Mesendoderm (in vitro differentiated cells): ENCODE results near the gene PPFIBP1.

Source experiments
- DNase-seq: peaks from one replicate; pipeline ENCODE4 v3.0.0; 2013
- H2AK5ac ChIP-seq: 2 replicates; pipeline ENCODE4 v1.6.1; 2013; ENCODE audit warnings: low read length, inconsistent platforms
- H2BK120ac ChIP-seq: 2 replicates; pipeline ENCODE4 v1.6.1; 2013; ENCODE audit warnings: low read depth, mild to moderate bottlenecking, low read length, moderate library complexity, mixed read lengths
- H2BK15ac ChIP-seq: replicated peaks from 2 replicates; pipeline ENCODE4 v1.6.1; 2013; ENCODE audit warnings: low read depth, mild to moderate bottlenecking, moderate library complexity
- H2BK5ac ChIP-seq: 2 replicates; pipeline ENCODE4 v1.6.1; 2013; ENCODE audit warnings: low read length, inconsistent platforms
- H3K18ac ChIP-seq: 2 replicates; pipeline ENCODE4 v1.6.1; 2013; ENCODE audit warnings: mild to moderate bottlenecking, low read length, mixed read lengths
- H3K23ac ChIP-seq: one replicate; pipeline ENCODE4 v1.6.1; 2013; ENCODE audit warnings: low read length
- H3K27ac ChIP-seq: 2 replicates; pipeline ENCODE4 v1.5.1; 2013; ENCODE audit warnings: low read depth, mild to moderate bottlenecking, inconsistent platforms, low read length, moderate library complexity
- H3K27me3 ChIP-seq: 2 replicates; pipeline ENCODE4 v1.6.1; 2013; ENCODE audit warnings: low read length, control low read depth, mild to moderate bottlenecking, inconsistent platforms; ENCODE audit not compliant: insufficient read depth, poor library complexity
- H3K36me3 ChIP-seq: 2 replicates; pipeline ENCODE4 v1.6.1; 2013; ENCODE audit warnings: low read length, inconsistent platforms; ENCODE audit not compliant: control insufficient read depth, insufficient read depth
- H3K4ac ChIP-seq: one replicate; pipeline ENCODE4 v1.6.1; 2013; ENCODE audit warnings: low read depth, mild to moderate bottlenecking, low read length, moderate library complexity
- H3K4me1 ChIP-seq: 2 replicates; pipeline ENCODE4 v1.6.1; 2013; ENCODE audit warnings: low read depth, low read length, inconsistent platforms; ENCODE audit not compliant: control insufficient read depth
- H3K4me2 ChIP-seq: 2 replicates; pipeline ENCODE4 v1.6.1; 2013; ENCODE audit warnings: low read length
- H3K4me3 ChIP-seq: 2 replicates; pipeline ENCODE4 v1.5.1; 2013; ENCODE audit warnings: mild to moderate bottlenecking, low read length
- H3K56ac ChIP-seq: one replicate; pipeline ENCODE4 v1.6.1; 2013; ENCODE audit warnings: low read length
- H3K79me1 ChIP-seq: 2 replicates; pipeline ENCODE4 v1.6.1; 2013; ENCODE audit warnings: low read length, inconsistent platforms
- H3K79me2 ChIP-seq: 2 replicates; pipeline ENCODE4 v1.6.1; 2013; ENCODE audit warnings: mild to moderate bottlenecking, low read length; ENCODE audit not compliant: control insufficient read depth, insufficient read depth
- H3K9ac ChIP-seq: 2 replicates; pipeline ENCODE4 v1.6.1; 2013; ENCODE audit warnings: low read length, inconsistent platforms
- H4K5ac ChIP-seq: one replicate; pipeline ENCODE4 v1.6.1; 2013; ENCODE audit warnings: low read length
- H4K8ac ChIP-seq: one replicate; pipeline ENCODE4 v1.6.1; 2013; ENCODE audit warnings: low read depth, mild to moderate bottlenecking, control low read depth, low read length, moderate library complexity
- WGBS: extraction: QIAGEN DNeasy Blood & Tissue Kit; methylation state at CpG from one replicate; pipeline ENCODE4 v1.1.7; 2013; ENCODE audit warnings: low lambda C conversion rate, missing lambda C conversion rate; ENCODE audit not compliant: insufficient coverage; ENCODE audit errors: extremely low coverage; 5-methylcytosine and 5-hydroxymethylcytosine counted together

Gene PPFIBP1

GRCh38 chr12:27711967-27712366, 188.0 kb downstream of the PPFIBP1 start:
- no peak for DNase-seq
- H3K36me3 ChIP-seq: peaks cover 2% of the 10 kb centered on the region
- H3K79me1 ChIP-seq: peaks cover 15% of the 10 kb centered on the region
- WGBS: no CpG with 5 or more reads among the region's 2 CpGs
- H3K23ac ChIP-seq: no peak overlapping the region
- H3K79me2 ChIP-seq: peaks cover 29% of the 10 kb centered on the region
- no peak overlapping the region for H2BK120ac ChIP-seq
- no peak overlapping the region for H4K8ac ChIP-seq
- H3K56ac ChIP-seq: no peak overlapping the region
- no peaks in the 10 kb centered on the region for H3K27me3 ChIP-seq
- H3K27ac ChIP-seq: no peak overlapping the region
- no peak overlapping the region for H2AK5ac ChIP-seq
- H3K18ac ChIP-seq: no peak overlapping the region
- no peak overlapping the region for H3K9ac ChIP-seq
- H3K4me1 ChIP-seq: peaks cover 4% of the 10 kb centered on the region
- no peak overlapping the region for H3K4ac ChIP-seq
- no peak overlapping the region for H2BK15ac ChIP-seq
- no peak overlapping the region for H2BK5ac ChIP-seq
- no peak overlapping the region for H3K4me3 ChIP-seq
- no peak overlapping the region for H4K5ac ChIP-seq
- peak overlapping the region; percentile 10 for H3K4me2 ChIP-seq

GRCh38 chr12:27723212-27723611, 199.2 kb downstream of the PPFIBP1 start:
- no peak overlapping the region for H4K8ac ChIP-seq
- no peaks in the 10 kb centered on the region for H3K36me3 ChIP-seq
- H3K56ac ChIP-seq: no peak overlapping the region
- no peaks in the 10 kb centered on the region for H3K79me1 ChIP-seq
- H3K23ac ChIP-seq: no peak overlapping the region
- H3K4me1 ChIP-seq: no peaks in the 10 kb centered on the region
- no peak overlapping the region for H2AK5ac ChIP-seq
- H2BK120ac ChIP-seq: no peak overlapping the region
- no peak overlapping the region for H3K9ac ChIP-seq
- no peak overlapping the region for H4K5ac ChIP-seq
- no peak overlapping the region for H2BK5ac ChIP-seq
- H3K27ac ChIP-seq: no peak overlapping the region
- H3K79me2 ChIP-seq: no peaks in the 10 kb centered on the region
- no peak overlapping the region for H3K4ac ChIP-seq
- H2BK15ac ChIP-seq: no peak overlapping the region
- no CpG with 5 or more reads among the region's 1 CpG for WGBS
- DNase-seq: no peak
- no peak overlapping the region for H3K4me3 ChIP-seq
- H3K27me3 ChIP-seq: no peaks in the 10 kb centered on the region
- H3K4me2 ChIP-seq: no peak overlapping the region
- no peak overlapping the region for H3K18ac ChIP-seq

GRCh38 chr12:27730097-27730588, 206.1 kb downstream of the PPFIBP1 start:
- no peak overlapping the region for H2BK15ac ChIP-seq
- H3K56ac ChIP-seq: no peak overlapping the region
- H2AK5ac ChIP-seq: no peak overlapping the region
- H3K79me2 ChIP-seq: no peaks in the 10 kb centered on the region
- H3K9ac ChIP-seq: no peak overlapping the region
- no peak overlapping the region for H3K4me2 ChIP-seq
- H3K4me3 ChIP-seq: no peak overlapping the region
- no peak overlapping the region for H2BK5ac ChIP-seq
- H2BK120ac ChIP-seq: no peak overlapping the region
- no peak overlapping the region for H3K27ac ChIP-seq
- no peaks in the 10 kb centered on the region for H3K4me1 ChIP-seq
- DNase-seq: no peak
- H3K18ac ChIP-seq: no peak overlapping the region
- H3K36me3 ChIP-seq: no peaks in the 10 kb centered on the region
- H3K4ac ChIP-seq: no peak overlapping the region
- no peaks in the 10 kb centered on the region for H3K27me3 ChIP-seq
- WGBS: no CpG with 5 or more reads among the region's 4 CpGs
- no peak overlapping the region for H3K23ac ChIP-seq
- no peaks in the 10 kb centered on the region for H3K79me1 ChIP-seq
- H4K5ac ChIP-seq: no peak overlapping the region
- H4K8ac ChIP-seq: no peak overlapping the region

- no peak overlapping the region for H3K18ac ChIP-seq
- H3K79me1 ChIP-seq: no peaks in the 10 kb centered on the region
- H3K36me3 ChIP-seq: no peaks in the 10 kb centered on the region
- no peaks in the 10 kb centered on the region for H3K4me1 ChIP-seq
- no peak overlapping the region for H2BK5ac ChIP-seq
- DNase-seq: peak; percentile 61
- H3K4ac ChIP-seq: no peak overlapping the region
- no peaks in the 10 kb centered on the region for H3K27me3 ChIP-seq
- WGBS: no CpG with 5 or more reads among the region's 2 CpGs
- H3K4me2 ChIP-seq: no peak overlapping the region
- no peak overlapping the region for H4K8ac ChIP-seq
- H3K23ac ChIP-seq: no peak overlapping the region
- no peak overlapping the region for H3K4me3 ChIP-seq
- no peak overlapping the region for H3K27ac ChIP-seq
- no peak overlapping the region for H2BK15ac ChIP-seq
- no peak overlapping the region for H3K9ac ChIP-seq
- H4K5ac ChIP-seq: no peak overlapping the region
- H2AK5ac ChIP-seq: no peak overlapping the region
- no peaks in the 10 kb centered on the region for H3K79me2 ChIP-seq
- no peak overlapping the region for H2BK120ac ChIP-seq
- H3K56ac ChIP-seq: no peak overlapping the region
Observed at GRCh38 chr12:27732281-27732680, 208.3 kb downstream of the PPFIBP1 start.

GRCh38 chr12:27733052-27733656, 209.1 kb downstream of the PPFIBP1 start:
- Histone ChIP-seq H2BK5ac (no peak overlapping the region), H3K79me1 (no peaks in the 10 kb centered on the region), H3K36me3 (no peaks in the 10 kb centered on the region), H3K27ac (no peak overlapping the region), H3K79me2 (no peaks in the 10 kb centered on the region), H3K56ac (no peak overlapping the region), H2AK5ac (no peak overlapping the region), H2BK120ac (no peak overlapping the region), H4K8ac (no peak overlapping the region), H3K4ac (no peak overlapping the region), H3K9ac (no peak overlapping the region), H4K5ac (no peak overlapping the region), H2BK15ac (no peak overlapping the region), H3K4me2 (no peak overlapping the region), H3K4me1 (no peaks in the 10 kb centered on the region), H3K4me3 (no peak overlapping the region), H3K23ac (no peak overlapping the region), H3K27me3 (no peaks in the 10 kb centered on the region), H3K18ac (no peak overlapping the region)
- no CpG with 5 or more reads among the region's 3 CpGs for WGBS
- DNase-seq: peak; percentile 13

- Histone ChIP-seq H3K4me2 (no peak overlapping the region), H3K18ac (no peak overlapping the region), H4K5ac (no peak overlapping the region), H3K27ac (no peak overlapping the region), H3K56ac (no peak overlapping the region), H3K4ac (no peak overlapping the region), H2BK15ac (no peak overlapping the region), H3K4me1 (no peaks in the 10 kb centered on the region), H2AK5ac (no peak overlapping the region), H3K4me3 (no peak overlapping the region), H3K79me1 (no peaks in the 10 kb centered on the region), H3K79me2 (no peaks in the 10 kb centered on the region), H2BK5ac (no peak overlapping the region), H4K8ac (no peak overlapping the region), H2BK120ac (no peak overlapping the region), H3K9ac (no peak overlapping the region), H3K27me3 (no peaks in the 10 kb centered on the region), H3K23ac (no peak overlapping the region), H3K36me3 (no peaks in the 10 kb centered on the region)
- no peak for DNase-seq
- WGBS: no CpG with 5 or more reads among the region's 1 CpG
Observed at GRCh38 chr12:27733791-27734190, 209.8 kb downstream of the PPFIBP1 start.
